Measurements from ENCODE around the gene HOXC10. TPM values are rescaled to one million over a fixed set of nuclear protein-coding genes. Genes with fewer than 3 reads are reported as not detected.
A peak's percentile ranks its signal among the peaks of the same experiment; 100 is the strongest.

Gene HOXC10
- total and polyA plus RNA-seq, 10 of the 15 experiments (the other 5 are each of a cell fraction or from before 2014, with no cell fraction given): 0.59 TPM; not detected in 9

DNA sequence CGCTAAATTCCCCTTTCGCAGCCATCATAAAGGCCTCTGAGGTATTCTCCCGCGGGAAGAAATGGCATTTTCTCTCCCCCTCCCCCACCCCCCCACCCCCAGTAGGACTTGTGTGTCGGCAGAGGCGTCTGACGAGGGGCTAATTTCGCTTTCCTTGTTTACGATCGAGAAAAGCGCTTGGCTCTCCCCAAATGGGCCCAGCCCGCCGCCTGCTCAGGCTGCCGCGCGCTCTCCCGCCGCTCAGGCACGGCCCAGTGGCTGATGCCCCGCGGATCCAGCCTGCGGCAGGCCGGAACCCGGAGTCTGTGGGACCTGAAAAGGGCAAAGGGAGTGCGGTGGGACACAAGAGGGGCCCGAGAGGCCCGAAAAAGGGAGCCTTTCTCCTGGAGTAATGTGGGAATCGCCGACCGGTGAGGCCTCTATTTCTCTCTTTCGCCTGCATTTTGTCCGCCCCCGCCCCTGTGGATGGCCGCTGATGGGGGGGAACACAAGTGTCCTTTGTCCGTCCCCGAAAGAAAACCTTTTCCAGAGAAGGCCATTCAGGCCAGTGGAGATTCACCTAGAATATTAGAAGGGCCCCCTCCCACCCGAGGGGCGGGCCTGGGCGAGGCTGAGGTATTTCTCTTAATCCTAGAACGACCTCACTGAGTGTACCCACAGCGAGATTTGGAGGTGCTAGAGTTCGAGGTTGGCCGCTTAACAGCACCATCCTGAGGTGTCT is 34.3 kb downstream of the HOXC10 start:
- BruUV-seq (replicated peaks): no TSS peak
- CTCF ChIA-PET: no interaction called here

More for the DNA sequence above, 34.3 kb downstream of the HOXC10 start:
- DNase-seq (ENCODE audit: low read depth, low spot score): no peak
- H4K20me1 ChIP-seq (ENCODE audit: control insufficient read depth, insufficient read depth): no peaks in the 10 kb centered on the region; the same call in 1 of the 2 replicates
- H3K36me3 ChIP-seq (ENCODE audit: control insufficient read depth in 2 of 2, insufficient read depth in 2 of 2, low read length in 1 of 2): no peaks in the 10 kb centered on the region
- no peak for TF ChIP-seq IKZF2 (IDR thresholded peaks at IDR 0.05)
- TF ChIP-seq HDAC6 (IDR thresholded peaks at IDR 0.05; ENCODE audit: unreplicated experiment): no peak
- TF ChIP-seq MTA3 (IDR thresholded peaks at IDR 0.05; ENCODE audit: borderline replicate concordance, low read length): no peak
- TF ChIP-seq, protein P1, sequence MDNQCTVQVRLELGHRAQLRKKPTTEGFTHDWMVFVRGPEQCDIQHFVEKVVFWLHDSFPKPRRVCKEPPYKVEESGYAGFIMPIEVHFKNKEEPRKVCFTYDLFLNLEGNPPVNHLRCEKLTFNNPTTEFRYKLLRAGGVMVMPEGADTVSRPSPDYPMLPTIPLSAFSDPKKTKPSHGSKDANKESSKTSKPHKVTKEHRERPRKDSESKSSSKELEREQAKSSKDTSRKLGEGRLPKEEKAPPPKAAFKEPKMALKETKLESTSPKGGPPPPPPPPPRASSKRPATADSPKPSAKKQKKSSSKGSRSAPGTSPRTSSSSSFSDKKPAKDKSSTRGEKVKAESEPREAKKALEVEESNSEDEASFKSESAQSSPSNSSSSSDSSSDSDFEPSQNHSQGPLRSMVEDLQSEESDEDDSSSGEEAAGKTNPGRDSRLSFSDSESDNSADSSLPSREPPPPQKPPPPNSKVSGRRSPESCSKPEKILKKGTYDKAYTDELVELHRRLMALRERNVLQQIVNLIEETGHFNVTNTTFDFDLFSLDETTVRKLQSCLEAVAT (IDR thresholded peaks at IDR 0.05): peak; percentile 57; the same call in 1 of the 2 replicates
- TF ChIP-seq POLR2A (IDR thresholded peaks at IDR 0.05; ENCODE audit: low read depth, low read length): peak; percentile 34; the same call in 1 of the 2 replicates
- no peak for TF ChIP-seq MEF2A (IDR thresholded peaks at IDR 0.05; ENCODE audit: insufficient read depth, low read depth, low read length)
- no peak for TF ChIP-seq PAX5 (IDR thresholded peaks at IDR 0.05; ENCODE audit: borderline replicate concordance, low read depth, low read length)
- TF ChIP-seq HDAC2 (IDR thresholded peaks at IDR 0.05): no peak
- no peak for TF ChIP-seq CREB1 (IDR thresholded peaks at IDR 0.05; ENCODE audit: low read depth)
- no peak for TF ChIP-seq STAT3 (IDR thresholded peaks at IDR 0.05; ENCODE audit: low read depth, low read length)
- no peak for TF ChIP-seq KDM1A (IDR thresholded peaks at IDR 0.05; ENCODE audit: borderline replicate concordance)
- TF ChIP-seq ASH2L (IDR thresholded peaks at IDR 0.05; ENCODE audit: borderline replicate concordance, low read depth): no peak
- TF ChIP-seq KLF5 (IDR thresholded peaks at IDR 0.05; ENCODE audit: partially characterized antibody): no peak
- no peak for TF ChIP-seq ZSCAN29 (IDR thresholded peaks at IDR 0.05)
- no peaks in the 10 kb centered on the region for H3K79me2 ChIP-seq (ENCODE audit: control insufficient read depth, insufficient read depth, low read length)
- H3K4me1 ChIP-seq (ENCODE audit: control insufficient read depth, insufficient read depth, low read length): peaks cover 21% of the 10 kb centered on the region
- peak overlapping the region; percentile 95; the same call in 1 of the 2 replicates for H3K4me2 ChIP-seq (ENCODE audit: control insufficient read depth, insufficient read depth)
- no peak overlapping the region; the same call in 1 of the 2 replicates for H2AFZ ChIP-seq (ENCODE audit: control insufficient read depth, low read depth, low read length)
- WGBS (ENCODE audit: insufficient coverage, insufficient replicate concordance, low lambda C conversion rate, missing lambda C conversion rate): 82% methylated on average over 36 of the region's 43 CpGs
- ChIA-PET SMC1A (ENCODE audit: uncharacterized antibody, unreplicated experiment) (no interaction called here), RAD21 (ENCODE audit: unreplicated experiment) (no interaction called here), POLR2A (no interaction called here)
- in situ Hi-C loops (cut with MboI) (no loop called here), intact Hi-C loops (cut with micrococcal nuclease; ENCODE audit: unreplicated experiment) (no loop called here)
- peaks cover 6 to 19% of the 10 kb centered on the region in 2 experiments for H3K27me3 ChIP-seq (replicated peaks in 1 of 2; ENCODE audit: control insufficient read depth in 2 of 2, insufficient read depth in 2 of 2, low read length in 1 of 2)
- H3K9ac ChIP-seq (ENCODE audit: control insufficient read depth, insufficient read depth, low read length): peak overlapping the region; percentile 93
- no peaks in the 10 kb centered on the region for H3K9me3 ChIP-seq (replicated peaks; ENCODE audit: control insufficient read depth, insufficient read depth, low read length)
- H3K4me3 ChIP-seq: no peak overlapping the region; the same call in 1 of the 2 replicates
- ATAC-seq: no peak
- FAIRE-seq: no peak
- H3K27ac ChIP-seq (ENCODE audit: control insufficient read depth, insufficient read depth): peak overlapping the region; percentile 80; the same call in 1 of the 2 replicates
